ENCODE results near the gene TOX2.

The TOX2 gene

DNA sequence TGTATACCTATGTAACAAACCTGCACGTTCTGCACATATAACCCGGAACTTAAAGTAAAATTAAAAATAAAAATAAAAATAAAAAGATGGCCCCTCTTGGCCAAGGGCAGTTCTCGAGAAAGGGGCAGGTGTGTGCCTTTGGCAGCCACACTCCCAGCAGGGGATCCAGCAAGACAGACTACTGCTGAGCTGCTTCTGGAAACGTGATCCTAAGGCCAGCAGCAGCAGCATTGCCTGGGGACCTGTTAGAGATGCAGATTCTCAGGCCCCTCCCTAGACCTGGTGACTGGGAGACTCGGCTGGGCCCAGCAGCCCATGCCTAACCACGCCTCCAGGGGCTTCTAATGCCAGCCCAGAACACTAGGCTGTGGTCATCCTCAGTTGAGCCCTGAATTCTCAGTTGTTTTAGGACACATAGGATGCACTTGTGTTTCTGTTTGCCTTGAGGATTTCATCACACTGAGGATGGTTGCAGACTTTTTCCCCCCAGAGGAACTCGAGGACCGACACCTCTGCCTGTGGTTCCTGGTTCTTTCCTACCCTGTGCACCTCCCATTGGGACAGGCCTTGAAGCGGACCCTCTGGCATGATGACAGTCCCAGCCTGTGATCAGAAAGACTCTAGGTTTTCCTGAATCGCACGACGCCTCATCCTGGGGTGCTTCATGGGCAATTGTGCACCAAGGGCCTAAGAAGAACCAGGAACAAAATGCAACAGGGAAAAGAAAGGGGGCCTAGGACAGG, 105.9 kb downstream of the TOX2 start:
- TF ChIP-seq, protein P1, sequence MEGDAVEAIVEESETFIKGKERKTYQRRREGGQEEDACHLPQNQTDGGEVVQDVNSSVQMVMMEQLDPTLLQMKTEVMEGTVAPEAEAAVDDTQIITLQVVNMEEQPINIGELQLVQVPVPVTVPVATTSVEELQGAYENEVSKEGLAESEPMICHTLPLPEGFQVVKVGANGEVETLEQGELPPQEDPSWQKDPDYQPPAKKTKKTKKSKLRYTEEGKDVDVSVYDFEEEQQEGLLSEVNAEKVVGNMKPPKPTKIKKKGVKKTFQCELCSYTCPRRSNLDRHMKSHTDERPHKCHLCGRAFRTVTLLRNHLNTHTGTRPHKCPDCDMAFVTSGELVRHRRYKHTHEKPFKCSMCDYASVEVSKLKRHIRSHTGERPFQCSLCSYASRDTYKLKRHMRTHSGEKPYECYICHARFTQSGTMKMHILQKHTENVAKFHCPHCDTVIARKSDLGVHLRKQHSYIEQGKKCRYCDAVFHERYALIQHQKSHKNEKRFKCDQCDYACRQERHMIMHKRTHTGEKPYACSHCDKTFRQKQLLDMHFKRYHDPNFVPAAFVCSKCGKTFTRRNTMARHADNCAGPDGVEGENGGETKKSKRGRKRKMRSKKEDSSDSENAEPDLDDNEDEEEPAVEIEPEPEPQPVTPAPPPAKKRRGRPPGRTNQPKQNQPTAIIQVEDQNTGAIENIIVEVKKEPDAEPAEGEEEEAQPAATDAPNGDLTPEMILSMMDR (IDR thresholded peaks at IDR 0.05; ENCODE audit: extremely low read depth, insufficient read depth, missing control alignments), result no peak
- in situ Hi-C loops (cut with MboI; ENCODE audit: low pct_unique_long_range_greater_than_20kb, low sequenced_read_pairs, unreplicated experiment), result no loop called here
- no peak for DNase-seq (ENCODE audit: low spot score)

DNA sequence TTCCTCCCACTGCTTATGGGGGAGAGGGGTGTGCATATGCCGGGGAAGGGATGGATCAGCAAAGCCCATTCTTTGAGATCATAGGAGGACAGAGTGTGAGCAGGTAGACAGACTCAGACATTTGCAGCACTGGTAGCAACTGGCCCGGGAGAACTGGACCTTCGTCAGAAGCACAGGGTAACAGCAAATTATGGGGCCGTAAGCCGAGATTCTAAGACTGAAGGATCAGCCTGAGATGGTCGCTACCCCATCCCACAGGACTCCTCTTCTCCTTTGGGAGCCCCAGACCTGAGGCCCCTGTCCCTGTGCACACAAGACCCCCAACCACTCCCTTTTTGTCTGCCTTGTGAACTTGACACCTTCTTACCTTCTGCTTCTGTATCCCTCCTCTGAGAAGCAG, 106.5 kb downstream of the TOX2 start:
- DNase-seq (ENCODE audit: low spot score), result no peak
- TF ChIP-seq, protein P1 (IDR thresholded peaks at IDR 0.05; ENCODE audit: extremely low read depth, insufficient read depth, missing control alignments), result no peak
- in situ Hi-C loops (cut with MboI; ENCODE audit: low pct_unique_long_range_greater_than_20kb, low sequenced_read_pairs, unreplicated experiment), result no loop called here

DNA sequence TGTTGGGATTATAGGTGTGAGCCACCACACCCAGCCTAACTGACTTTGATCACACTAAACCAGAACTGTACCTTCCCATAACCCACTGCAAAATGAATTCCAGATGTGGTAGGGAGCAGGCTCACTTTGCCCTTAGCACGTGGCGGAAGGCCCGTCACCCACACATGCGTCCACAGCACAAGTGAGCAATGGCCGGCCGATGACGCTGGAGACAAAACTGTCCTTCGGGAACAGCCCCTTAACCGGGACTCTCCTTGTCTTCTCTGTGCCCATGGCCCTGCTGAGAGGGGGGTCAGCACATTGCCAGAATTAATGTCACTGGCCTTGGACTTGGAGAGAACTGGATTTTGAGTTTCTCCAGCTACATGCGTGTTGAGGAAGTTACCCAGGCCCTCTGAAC, 107.2 kb downstream of the TOX2 start:
- TF ChIP-seq, protein P1 (IDR thresholded peaks at IDR 0.05; ENCODE audit: extremely low read depth, insufficient read depth, missing control alignments), result no peak
- in situ Hi-C loops (cut with MboI; ENCODE audit: low pct_unique_long_range_greater_than_20kb, low sequenced_read_pairs, unreplicated experiment), result no loop called here
- no peak for DNase-seq (ENCODE audit: low spot score)

DNA sequence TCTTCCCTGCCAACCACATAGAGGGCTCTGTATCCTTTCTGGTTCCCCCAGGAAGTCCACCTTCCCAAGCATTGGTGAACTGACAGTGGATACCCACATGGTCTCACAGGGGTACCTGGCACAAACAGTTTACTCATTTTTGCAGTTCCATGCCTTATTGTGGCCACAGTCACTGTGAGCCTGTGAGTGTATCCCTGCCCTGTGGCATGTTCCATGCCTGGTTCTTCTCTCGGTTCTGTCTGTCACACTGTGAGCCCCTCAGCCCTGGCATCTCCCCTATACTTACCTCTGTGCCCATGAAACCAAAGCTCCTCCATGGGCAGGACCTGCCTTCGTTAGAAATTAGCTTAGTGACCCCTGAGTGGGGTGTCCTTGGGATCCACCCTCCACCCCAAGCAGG, 107.8 kb downstream of the TOX2 start:
- TF ChIP-seq, protein P1 (IDR thresholded peaks at IDR 0.05; ENCODE audit: extremely low read depth, insufficient read depth, missing control alignments), result no peak
- no peak for DNase-seq (ENCODE audit: low spot score)
- in situ Hi-C loops (cut with MboI; ENCODE audit: low pct_unique_long_range_greater_than_20kb, low sequenced_read_pairs, unreplicated experiment), result no loop called here

DNA sequence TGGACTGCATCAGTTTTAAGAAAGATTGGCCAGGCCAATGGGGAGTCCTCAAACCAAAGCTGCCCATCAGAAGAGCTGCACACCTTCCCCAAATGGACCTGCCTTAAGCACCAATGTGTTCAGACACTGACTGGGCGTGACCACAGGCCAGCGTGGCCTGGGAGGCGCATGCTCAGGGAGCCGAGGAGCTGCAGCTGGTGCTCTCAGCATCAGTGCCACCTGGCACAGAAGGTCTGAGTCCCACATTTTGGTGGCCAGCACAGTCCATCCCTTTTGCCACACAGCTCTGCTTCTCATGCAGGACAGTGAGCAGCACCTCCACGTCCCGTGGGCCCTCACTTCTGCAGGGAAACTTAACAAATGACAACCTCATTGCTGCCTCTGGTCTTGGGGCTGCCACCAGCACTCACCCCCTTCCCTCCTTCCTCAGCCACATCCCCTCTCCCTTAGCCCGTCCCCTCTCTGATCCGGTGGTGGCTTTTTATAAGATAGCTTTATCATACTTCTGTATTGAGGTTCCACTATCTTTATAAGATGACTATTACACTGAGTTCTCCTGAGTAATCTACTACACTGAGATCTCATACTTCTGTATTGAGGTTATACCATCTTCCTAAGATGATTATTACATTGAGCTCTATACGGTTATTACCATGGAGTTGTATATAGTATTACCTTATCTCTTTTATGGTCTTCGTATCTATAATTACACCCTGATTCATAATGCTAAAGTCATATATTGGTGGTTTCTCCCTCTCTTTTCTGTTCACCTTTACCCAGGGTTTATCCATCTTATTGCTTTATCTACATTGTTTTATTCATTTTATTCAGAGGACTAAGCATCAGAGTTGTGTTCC, 109.1 kb downstream of the TOX2 start:
- DNase-seq (ENCODE audit: low spot score), result no peak
- TF ChIP-seq, protein P1 (IDR thresholded peaks at IDR 0.05; ENCODE audit: extremely low read depth, insufficient read depth, missing control alignments), result no peak
- in situ Hi-C loops (cut with MboI; ENCODE audit: low pct_unique_long_range_greater_than_20kb, low sequenced_read_pairs, unreplicated experiment), result no loop called here

DNA sequence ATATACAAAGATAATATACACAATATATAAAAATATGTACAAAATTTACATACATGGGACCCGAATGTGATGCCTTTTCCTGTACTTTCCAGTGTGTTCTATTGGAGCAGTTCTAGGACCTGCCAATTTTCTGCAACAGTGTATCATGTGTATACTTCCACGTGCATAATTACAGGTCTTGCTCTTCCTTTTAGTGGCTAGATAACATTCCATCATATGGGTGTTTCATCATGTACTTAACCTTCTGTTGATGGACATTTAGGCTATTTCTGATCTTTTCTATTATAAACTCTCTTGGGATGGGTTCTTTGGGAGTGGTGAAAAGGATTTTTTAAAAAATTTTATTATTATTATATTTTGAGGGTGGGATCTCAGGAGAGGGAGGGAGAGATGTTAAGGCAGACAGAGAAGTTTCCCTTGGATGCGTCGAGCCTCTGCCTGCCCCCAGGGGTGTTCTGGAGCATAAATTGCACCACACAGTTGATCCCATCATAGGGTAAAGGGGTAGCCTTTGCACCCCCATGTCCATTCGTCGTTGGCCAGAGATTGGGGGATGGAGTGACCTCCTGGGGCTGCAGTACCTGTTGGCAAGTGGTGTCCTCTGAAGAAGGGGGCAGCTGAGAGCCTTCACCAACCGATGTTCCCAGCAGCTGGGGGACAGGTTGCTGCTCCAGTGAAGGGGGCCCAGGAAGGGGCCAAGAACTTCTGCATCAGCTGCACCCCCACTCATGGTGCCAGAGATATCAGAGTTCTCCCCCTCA, 110.3 kb downstream of the TOX2 start:
- DNase-seq (ENCODE audit: low spot score), result no peak
- in situ Hi-C loops (cut with MboI; ENCODE audit: low pct_unique_long_range_greater_than_20kb, low sequenced_read_pairs, unreplicated experiment), result no loop called here
- TF ChIP-seq, protein P1 (IDR thresholded peaks at IDR 0.05; ENCODE audit: extremely low read depth, insufficient read depth, missing control alignments), result no peak

All from GM13977 (cell line).